Measurements from ENCODE around the gene DERL3.

GRCh38 chr22:23846081-23846469 is 7.3 kb upstream of the DERL3 start:
- no peak for TF ChIP-seq POLR2A (IDR thresholded peaks at IDR 0.05)
- no peak for TF ChIP-seq CTCF (IDR thresholded peaks at IDR 0.05)

Data from adrenal gland (tissue), 5 donors.